Measurements from ENCODE around the gene KIZ.
A peak's percentile ranks its signal among the peaks of the same experiment; 100 is the strongest.

The KIZ gene

DNA sequence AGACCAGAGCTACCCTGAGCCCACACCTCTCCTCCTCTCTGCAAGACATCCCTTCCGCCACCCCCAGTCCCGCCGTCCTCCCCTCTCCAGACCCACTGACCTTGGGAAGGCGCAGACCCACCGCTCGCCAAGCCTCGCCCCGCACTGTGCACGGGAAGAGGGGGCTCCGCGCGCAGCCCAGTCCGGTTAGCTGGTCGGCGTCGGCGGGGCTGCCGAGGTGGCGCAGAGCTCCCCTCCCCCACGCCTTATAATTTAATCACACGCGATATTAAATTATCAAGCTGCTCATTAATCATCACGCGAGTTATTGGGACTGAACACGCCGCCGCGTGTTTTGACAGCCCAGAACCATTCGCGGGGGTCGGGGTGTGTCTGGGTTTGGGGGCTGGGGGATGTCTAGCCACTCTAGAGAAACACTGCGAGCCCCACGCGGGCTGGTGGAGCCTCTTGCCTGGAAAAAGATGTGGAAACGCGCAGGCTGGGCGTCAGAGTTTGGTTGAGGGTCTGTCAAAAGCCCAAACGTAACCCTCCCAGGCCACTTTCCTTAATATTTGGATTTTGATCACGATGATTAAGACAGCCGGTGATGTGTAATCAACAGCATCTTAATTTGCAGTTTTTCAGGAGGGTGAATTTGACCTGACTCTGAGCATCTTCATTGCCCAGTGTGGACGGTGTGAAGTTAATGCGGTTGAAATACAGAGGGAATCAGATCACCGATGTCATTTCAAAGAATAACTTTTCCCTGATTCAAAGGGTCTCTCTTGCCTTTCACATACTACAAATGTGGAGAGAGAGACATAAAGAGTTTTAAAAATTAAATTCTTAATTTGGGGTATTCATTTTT, 19.5 kb upstream of the KIZ start, which contains the start of gene LINC00237:
Gene LINC00237 (minus strand): TSS at position 188 of the 847 bp plus-strand sequence.
- peak within 1 kb of the TSS in 1 of 2 donors; percentile 46 for H3K4me3 ChIP-seq (ENCODE audit: low read depth in 1 of 2, low read length in 2 of 2)
- H3K4me1 ChIP-seq (ENCODE audit: control insufficient read depth in 1 of 2, insufficient read depth in 2 of 2, low read length in 2 of 2) = peaks cover 0 to 37% of the 10 kb centered on the region in 2 donors
- peaks cover 60% of the 10 kb centered on the region for H3K27me3 ChIP-seq (ENCODE audit: low read depth, low read length)
- H3K9me3 ChIP-seq (ENCODE audit: control insufficient read depth in 1 of 2, low read length in 2 of 2) = no peaks in the 10 kb centered on the region
- H3K27ac ChIP-seq (ENCODE audit: low read length) = no peak within 1 kb of the TSS
- no peaks in the 10 kb centered on the region for H3K36me3 ChIP-seq (ENCODE audit: control insufficient read depth in 1 of 2, insufficient read depth in 2 of 2, low read length in 2 of 2)

DNA sequence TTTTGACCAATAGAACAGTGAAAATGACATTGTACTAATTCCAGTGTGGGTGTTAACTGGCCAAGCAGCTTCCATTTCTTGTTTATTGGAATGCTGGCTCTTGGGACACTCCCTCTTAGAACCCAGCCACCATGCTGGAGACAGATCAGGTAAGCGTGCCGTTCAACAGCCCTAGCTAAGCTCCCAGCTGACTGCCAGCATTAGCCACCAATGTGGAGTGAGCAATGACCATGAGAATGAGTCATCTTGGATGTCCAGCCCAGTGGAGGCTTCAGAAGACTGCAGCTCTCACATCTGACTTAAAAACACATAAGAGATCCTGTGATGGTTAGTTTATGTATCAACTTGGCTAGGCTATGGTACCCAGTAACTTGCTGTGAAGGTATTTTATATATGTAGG, 16.7 kb upstream of the KIZ start:
- H3K27me3 ChIP-seq (ENCODE audit: low read depth, low read length) = peaks cover 35% of the 10 kb centered on the region
- H3K4me3 ChIP-seq (ENCODE audit: low read depth in 1 of 2, low read length in 2 of 2) = no peak overlapping the region
- peaks cover 0 to 18% of the 10 kb centered on the region in 2 donors for H3K4me1 ChIP-seq (ENCODE audit: control insufficient read depth in 1 of 2, insufficient read depth in 2 of 2, low read length in 2 of 2)
- no peaks in the 10 kb centered on the region for H3K9me3 ChIP-seq (ENCODE audit: control insufficient read depth in 1 of 2, low read length in 2 of 2)
- no peaks in the 10 kb centered on the region for H3K36me3 ChIP-seq (ENCODE audit: control insufficient read depth in 1 of 2, insufficient read depth in 2 of 2, low read length in 2 of 2)
- no peak overlapping the region for H3K27ac ChIP-seq (ENCODE audit: low read length)

DNA sequence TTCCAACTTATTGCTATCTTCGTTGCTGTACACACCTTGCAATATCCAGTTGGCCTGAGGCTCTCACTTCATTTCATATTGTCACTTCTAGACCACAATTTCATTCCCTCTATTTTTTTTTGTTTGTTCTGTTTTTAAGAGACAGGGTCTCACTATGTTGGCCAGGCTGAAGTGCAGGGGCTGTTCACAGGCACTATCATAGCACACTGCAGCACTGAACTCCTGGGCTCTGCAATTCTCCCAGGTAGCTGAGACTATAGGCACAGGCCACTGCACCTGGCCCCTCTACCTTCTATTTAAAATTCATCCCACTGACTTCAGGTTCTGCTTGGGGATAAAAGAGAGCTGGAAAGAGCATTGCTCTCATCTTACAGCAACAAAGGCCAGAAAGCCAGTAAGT, 15.1 kb upstream of the KIZ start:
- Histone ChIP-seq H3K36me3 (ENCODE audit: control insufficient read depth in 1 of 2, insufficient read depth in 2 of 2, low read length in 2 of 2) (no peaks in the 10 kb centered on the region), H3K27me3 (ENCODE audit: low read depth, low read length) (peaks cover 20% of the 10 kb centered on the region), H3K4me3 (ENCODE audit: low read depth in 1 of 2, low read length in 2 of 2) (no peak overlapping the region), H3K4me1 (ENCODE audit: control insufficient read depth in 1 of 2, insufficient read depth in 2 of 2, low read length in 2 of 2) (peaks cover 0 to 8% of the 10 kb centered on the region in 2 donors), H3K9me3 (ENCODE audit: control insufficient read depth in 1 of 2, low read length in 2 of 2) (no peaks in the 10 kb centered on the region), H3K27ac (ENCODE audit: low read length) (no peak overlapping the region)

DNA sequence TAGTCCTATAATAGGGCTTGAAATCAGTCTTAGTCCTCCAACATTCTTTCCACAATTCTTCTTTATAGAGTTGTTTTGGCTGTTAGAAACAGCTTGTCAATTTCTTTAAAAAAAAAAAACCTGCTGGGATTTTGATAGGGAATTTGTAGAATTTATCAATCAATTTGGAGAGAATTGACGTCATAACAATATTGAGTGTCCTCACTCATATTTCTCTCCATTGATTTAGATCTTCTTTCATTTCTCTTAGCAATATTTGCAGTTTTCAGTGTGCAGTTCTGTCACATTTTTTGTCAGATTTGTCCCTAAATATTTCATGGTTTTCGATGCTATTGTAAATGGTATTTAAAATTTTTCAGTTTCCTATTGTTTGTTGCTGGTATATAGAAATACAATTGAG, 14.5 kb upstream of the KIZ start:
- Histone ChIP-seq H3K27ac (ENCODE audit: low read length) (no peak overlapping the region), H3K4me3 (ENCODE audit: low read depth in 1 of 2, low read length in 2 of 2) (no peak overlapping the region), H3K9me3 (ENCODE audit: control insufficient read depth in 1 of 2, low read length in 2 of 2) (no peaks in the 10 kb centered on the region), H3K4me1 (ENCODE audit: control insufficient read depth in 1 of 2, insufficient read depth in 2 of 2, low read length in 2 of 2) (peaks cover 0 to 2% of the 10 kb centered on the region in 2 donors), H3K36me3 (ENCODE audit: control insufficient read depth in 1 of 2, insufficient read depth in 2 of 2, low read length in 2 of 2) (no peaks in the 10 kb centered on the region), H3K27me3 (ENCODE audit: low read depth, low read length) (peaks cover 14% of the 10 kb centered on the region)

DNA sequence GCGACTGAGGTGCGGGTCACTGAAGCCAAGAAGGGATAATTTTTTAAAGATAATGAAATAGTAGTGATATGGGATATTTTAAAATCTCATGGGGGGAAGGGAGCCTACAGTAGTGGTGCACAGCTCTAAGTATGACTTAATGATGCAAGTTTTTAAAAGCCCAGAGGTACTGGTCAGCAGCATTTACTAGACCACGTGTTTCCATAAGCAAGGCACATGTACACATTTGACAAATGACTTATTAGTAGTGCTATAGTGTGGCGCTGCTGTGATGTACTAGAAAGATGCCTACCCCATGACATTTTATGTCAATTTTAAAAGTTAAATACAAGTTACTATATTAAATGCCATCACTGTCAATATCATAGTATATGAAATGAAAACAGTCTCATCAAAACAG, 12.2 kb upstream of the KIZ start:
- H3K4me3 ChIP-seq (ENCODE audit: low read depth in 1 of 2, low read length in 2 of 2) = no peak overlapping the region
- H3K9me3 ChIP-seq (ENCODE audit: control insufficient read depth in 1 of 2, low read length in 2 of 2) = no peaks in the 10 kb centered on the region
- no peaks in the 10 kb centered on the region for H3K36me3 ChIP-seq (ENCODE audit: control insufficient read depth in 1 of 2, insufficient read depth in 2 of 2, low read length in 2 of 2)
- H3K27ac ChIP-seq (ENCODE audit: low read length) = no peak overlapping the region
- no peaks in the 10 kb centered on the region for H3K4me1 ChIP-seq (ENCODE audit: control insufficient read depth in 1 of 2, insufficient read depth in 2 of 2, low read length in 2 of 2)
- no peaks in the 10 kb centered on the region for H3K27me3 ChIP-seq (ENCODE audit: low read depth, low read length)

DNA sequence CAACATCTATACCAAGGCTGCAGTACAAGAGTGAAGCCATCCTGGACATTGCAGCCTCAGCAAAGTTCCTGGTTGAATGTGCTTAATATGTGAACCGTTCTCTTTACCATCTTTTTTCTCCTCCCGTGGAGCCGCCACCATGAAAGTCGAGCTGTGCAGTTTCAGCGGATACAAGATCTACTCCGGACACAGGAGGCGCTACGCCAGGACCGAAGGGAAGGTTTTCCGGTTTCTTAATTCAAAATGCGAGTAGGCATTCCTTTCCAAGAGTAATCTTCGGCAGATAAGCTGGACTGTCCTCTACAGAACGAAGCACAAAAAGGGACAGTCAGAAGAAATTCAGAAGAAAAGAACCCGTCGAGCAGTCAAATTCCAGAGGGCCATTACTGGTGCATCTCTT, 11.3 kb upstream of the KIZ start:
- Histone ChIP-seq H3K27me3 (ENCODE audit: low read depth, low read length) (no peaks in the 10 kb centered on the region), H3K9me3 (ENCODE audit: control insufficient read depth in 1 of 2, low read length in 2 of 2) (no peaks in the 10 kb centered on the region), H3K4me3 (ENCODE audit: low read depth in 1 of 2, low read length in 2 of 2) (no peak overlapping the region), H3K27ac (ENCODE audit: low read length) (no peak overlapping the region), H3K4me1 (ENCODE audit: control insufficient read depth in 1 of 2, insufficient read depth in 2 of 2, low read length in 2 of 2) (no peaks in the 10 kb centered on the region), H3K36me3 (ENCODE audit: control insufficient read depth in 1 of 2, insufficient read depth in 2 of 2, low read length in 2 of 2) (no peaks in the 10 kb centered on the region)

DNA sequence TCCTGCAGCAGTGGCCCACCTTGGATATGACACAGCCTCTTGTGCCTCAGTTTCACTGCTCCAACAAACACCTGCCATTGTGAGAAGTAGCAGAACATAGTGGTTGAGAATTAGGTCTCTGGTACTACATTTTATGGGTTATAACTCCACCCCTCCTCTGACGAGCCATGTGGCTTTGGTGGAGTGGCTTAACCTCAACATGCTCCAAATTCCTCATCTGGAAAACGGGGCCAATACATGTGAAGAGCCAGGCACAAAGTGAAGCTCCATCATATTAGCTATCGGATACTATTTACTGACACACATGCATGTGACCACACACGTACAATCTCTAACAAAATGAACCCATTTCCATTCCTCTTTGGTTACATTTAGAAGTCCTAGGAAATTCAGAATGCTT, 8.4 kb upstream of the KIZ start:
- no peak overlapping the region for H3K4me3 ChIP-seq (ENCODE audit: low read depth in 1 of 2, low read length in 2 of 2)
- H3K4me1 ChIP-seq (ENCODE audit: control insufficient read depth in 1 of 2, insufficient read depth in 2 of 2, low read length in 2 of 2) = no peaks in the 10 kb centered on the region
- no peaks in the 10 kb centered on the region for H3K36me3 ChIP-seq (ENCODE audit: control insufficient read depth in 1 of 2, insufficient read depth in 2 of 2, low read length in 2 of 2)
- H3K9me3 ChIP-seq (ENCODE audit: control insufficient read depth in 1 of 2, low read length in 2 of 2) = no peaks in the 10 kb centered on the region
- no peak overlapping the region for H3K27ac ChIP-seq (ENCODE audit: low read length)
- H3K27me3 ChIP-seq (ENCODE audit: low read depth, low read length) = no peaks in the 10 kb centered on the region

DNA sequence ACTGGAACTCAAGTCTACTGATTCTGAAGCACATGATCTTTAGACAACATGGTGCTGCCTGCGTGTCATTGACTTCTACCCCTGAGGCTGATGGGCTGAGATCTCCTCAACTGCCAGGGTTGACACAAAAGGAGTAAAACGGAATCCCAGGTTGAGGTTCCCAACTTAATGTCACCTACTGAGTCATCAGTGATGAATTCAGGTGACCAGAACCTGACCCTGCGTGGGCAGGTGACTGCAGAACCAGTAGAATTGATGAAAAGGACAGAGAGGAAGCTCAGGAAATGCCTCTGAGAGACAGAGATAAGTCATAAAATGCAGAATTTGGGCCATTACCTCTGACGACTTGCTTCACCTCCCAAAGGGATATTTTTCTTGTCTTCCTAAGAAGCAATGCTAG, 7.7 kb upstream of the KIZ start:
- no peaks in the 10 kb centered on the region for H3K36me3 ChIP-seq (ENCODE audit: control insufficient read depth in 1 of 2, insufficient read depth in 2 of 2, low read length in 2 of 2)
- no peaks in the 10 kb centered on the region for H3K27me3 ChIP-seq (ENCODE audit: low read depth, low read length)
- H3K4me1 ChIP-seq (ENCODE audit: control insufficient read depth in 1 of 2, insufficient read depth in 2 of 2, low read length in 2 of 2) = no peaks in the 10 kb centered on the region
- H3K27ac ChIP-seq (ENCODE audit: low read length) = no peak overlapping the region
- no peak overlapping the region for H3K4me3 ChIP-seq (ENCODE audit: low read depth in 1 of 2, low read length in 2 of 2)
- H3K9me3 ChIP-seq (ENCODE audit: control insufficient read depth in 1 of 2, low read length in 2 of 2) = no peaks in the 10 kb centered on the region

DNA sequence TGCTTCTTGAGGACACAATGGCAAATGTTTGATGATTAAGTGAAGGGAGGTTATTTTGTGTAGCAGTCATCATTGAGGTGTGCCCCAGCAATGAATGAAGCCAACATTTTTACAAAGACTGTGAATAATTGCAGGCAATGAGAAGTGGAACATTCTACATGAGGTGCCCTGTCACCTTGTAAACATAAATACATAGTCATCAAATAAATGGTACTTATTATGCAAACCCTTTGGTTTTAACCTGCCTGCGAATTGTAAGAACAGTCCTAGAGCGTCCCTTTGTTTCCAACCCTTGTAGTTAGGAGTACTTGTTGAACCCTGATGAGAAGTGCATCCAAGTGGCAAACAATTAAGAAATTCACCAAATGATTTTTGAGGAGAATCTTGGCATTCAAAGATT, 7.1 kb upstream of the KIZ start:
- Histone ChIP-seq H3K36me3 (ENCODE audit: control insufficient read depth in 1 of 2, insufficient read depth in 2 of 2, low read length in 2 of 2) (no peaks in the 10 kb centered on the region), H3K4me1 (ENCODE audit: control insufficient read depth in 1 of 2, insufficient read depth in 2 of 2, low read length in 2 of 2) (no peaks in the 10 kb centered on the region), H3K9me3 (ENCODE audit: control insufficient read depth in 1 of 2, low read length in 2 of 2) (no peaks in the 10 kb centered on the region), H3K4me3 (ENCODE audit: low read depth in 1 of 2, low read length in 2 of 2) (no peak overlapping the region), H3K27ac (ENCODE audit: low read length) (no peak overlapping the region), H3K27me3 (ENCODE audit: low read depth, low read length) (no peaks in the 10 kb centered on the region)

- no peaks in the 10 kb centered on the region for H3K27me3 ChIP-seq (ENCODE audit: low read depth, low read length)
- H3K4me1 ChIP-seq (ENCODE audit: control insufficient read depth in 1 of 2, insufficient read depth in 2 of 2, low read length in 2 of 2) = peaks cover 0 to 8% of the 10 kb centered on the region in 2 donors
- H3K9me3 ChIP-seq (ENCODE audit: control insufficient read depth in 1 of 2, low read length in 2 of 2) = no peaks in the 10 kb centered on the region
- no peaks in the 10 kb centered on the region for H3K36me3 ChIP-seq (ENCODE audit: control insufficient read depth in 1 of 2, insufficient read depth in 2 of 2, low read length in 2 of 2)
- no peak overlapping the region for H3K4me3 ChIP-seq (ENCODE audit: low read depth in 1 of 2, low read length in 2 of 2)
- H3K27ac ChIP-seq (ENCODE audit: low read length) = no peak overlapping the region
Observed at GRCh38 chr20:21124190-21124589, 1.7 kb upstream of the KIZ start.

- H3K36me3 ChIP-seq (ENCODE audit: control insufficient read depth in 1 of 2, insufficient read depth in 2 of 2, low read length in 2 of 2) = no peaks in the 10 kb centered on the region
- no peaks in the 10 kb centered on the region for H3K27me3 ChIP-seq (ENCODE audit: low read depth, low read length)
- no peaks in the 10 kb centered on the region for H3K9me3 ChIP-seq (ENCODE audit: control insufficient read depth in 1 of 2, low read length in 2 of 2)
- H3K4me3 ChIP-seq (ENCODE audit: low read depth in 1 of 2, low read length in 2 of 2) = peak overlapping the region; percentile 92 to 93
- H3K27ac ChIP-seq (ENCODE audit: low read length) = peak overlapping the region; percentile 82
- H3K4me1 ChIP-seq (ENCODE audit: control insufficient read depth in 1 of 2, insufficient read depth in 2 of 2, low read length in 2 of 2) = peaks cover 0 to 8% of the 10 kb centered on the region in 2 donors
Observed at GRCh38 chr20:21125072-21125848, 622 bp upstream of the KIZ start.

All from muscle layer of duodenum (tissue), 2 donors.